Loucy (cell line): ENCODE measurements around the gene SRM.

Source experiments
- H2AFZ ChIP-seq: fragments of 200-600 bp; sonication (generic); 2 replicates; pipeline ENCODE4 v1.6.0; 2016; ENCODE audit warnings: antibody characterized with exemption, mild to moderate bottlenecking, low read length, moderate library complexity
- H3F3A ChIP-seq: fragments of 200-600 bp; 2 replicates; pipeline ENCODE4 v1.6.0; 2016; ENCODE audit warnings: antibody characterized with exemption, low read depth, mild to moderate bottlenecking
- H3K27me3 ChIP-seq: fragments of 200-600 bp; sonication (generic); 2 replicates; pipeline ENCODE4 v1.6.1; 2014; ENCODE audit warnings: low read length, mild to moderate bottlenecking; ENCODE audit not compliant: insufficient read depth, poor library complexity, severe bottlenecking
- H3K36me3 ChIP-seq: fragments of 200-600 bp; sonication (generic); 2 replicates; pipeline ENCODE4 v1.6.1; 2016; ENCODE audit warnings: low read length; ENCODE audit not compliant: insufficient read depth
- H3K4me1 ChIP-seq: fragments of 200-600 bp; sonication (generic); 2 replicates; pipeline ENCODE4 v1.5.1; 2014; ENCODE audit warnings: low read length, mild to moderate bottlenecking; ENCODE audit not compliant: insufficient read depth, poor library complexity, severe bottlenecking
- H3K4me2 ChIP-seq: fragments of 200-600 bp; sonication (generic); 2 replicates; pipeline ENCODE4 v1.6.0; 2014; ENCODE audit warnings: antibody characterized with exemption, low read length, low read depth, mild to moderate bottlenecking; ENCODE audit not compliant: poor library complexity, severe bottlenecking
- H3K4me3 ChIP-seq: fragments of 200-600 bp; sonication (generic); 2 replicates; pipeline ENCODE4 v1.5.1; 2014; ENCODE audit warnings: low read length, mild to moderate bottlenecking, mixed read lengths; ENCODE audit not compliant: poor library complexity, severe bottlenecking
- H3K79me2 ChIP-seq: fragments of 200-600 bp; sonication (generic); 2 replicates; pipeline ENCODE4 v1.6.1; 2014; ENCODE audit warnings: low read length; ENCODE audit not compliant: insufficient read depth
- H3K9ac ChIP-seq: fragments of 200-600 bp; sonication (generic); 2 replicates; pipeline ENCODE4 v1.6.0; 2014; ENCODE audit warnings: mild to moderate bottlenecking, low read depth, low read length, moderate library complexity; ENCODE audit not compliant: poor library complexity, severe bottlenecking
- H3K9me2 ChIP-seq: fragments of 200-600 bp; sonication (generic); replicated peaks from 2 replicates; pipeline ENCODE4 v1.6.1; 2016; ENCODE audit warnings: low read depth, low read length, mixed read lengths
- H3K9me3 ChIP-seq: fragments of 200-600 bp; sonication (generic); 2 replicates; pipeline ENCODE4 v1.6.1; 2014; ENCODE audit warnings: mild to moderate bottlenecking, antibody characterized with exemption, low read length, low read depth; ENCODE audit not compliant: insufficient read depth
- H4K20me1 ChIP-seq: fragments of 200-600 bp; sonication (generic); 2 replicates; pipeline ENCODE4 v1.6.0; 2014; ENCODE audit warnings: antibody characterized with exemption, low read length, mild to moderate bottlenecking; ENCODE audit not compliant: insufficient read depth, poor library complexity, severe bottlenecking
- CTCF ChIP-seq: fragments of 200-600 bp; sonication (generic); conservative IDR thresholded peaks from 2 replicates; pipeline ENCODE4 v1.5.1; 2014; ENCODE audit warnings: mild to moderate bottlenecking, antibody characterized with exemption, low read length
- EZH2phosphoT487 ChIP-seq: fragments of 200-600 bp; IDR thresholded peaks from 2 replicates; pipeline ENCODE4 v1.6.1; 2018; ENCODE audit warnings: antibody characterized with exemption, mild to moderate bottlenecking, moderate library complexity, borderline replicate concordance

Gene SRM

GRCh38 chr1:11067716-11068599 lies 8.1 kb upstream of the SRM start:
- TF ChIP-seq CTCF (no peak), EZH2phosphoT487 (no peak)
- H3K36me3 ChIP-seq, result peaks cover 65% of the 10 kb centered on the region; the same call in 1 of the 2 replicates

GRCh38 chr1:11065796-11066195 lies 6.0 kb upstream of the SRM start:
- TF ChIP-seq CTCF (no peak), EZH2phosphoT487 (no peak)
- Histone ChIP-seq H3F3A (peaks cover 5% of the 10 kb centered on the region; the same call in 1 of the 2 replicates), H3K79me2 (peaks cover 10% of the 10 kb centered on the region), H2AFZ (no peak overlapping the region), H3K36me3 (peaks cover 44% of the 10 kb centered on the region; the same call in 1 of the 2 replicates), H3K4me1 (peaks cover 43% of the 10 kb centered on the region), H3K27me3 (no peaks in the 10 kb centered on the region), H3K4me2 (no peak overlapping the region), H3K9ac (no peak overlapping the region), H3K9me3 (no peaks in the 10 kb centered on the region), H3K4me3 (no peak overlapping the region), H3K9me2 (no peaks in the 10 kb centered on the region), H4K20me1 (no peaks in the 10 kb centered on the region)

More at GRCh38 chr1:11067716-11068599, 8.1 kb upstream of the SRM start:
- Histone ChIP-seq H3K27me3 (no peaks in the 10 kb centered on the region), H3K79me2 (no peaks in the 10 kb centered on the region), H3K4me3 (no peak overlapping the region), H3K9me2 (no peaks in the 10 kb centered on the region), H3K9ac (peak overlapping the region; percentile 65), H4K20me1 (no peaks in the 10 kb centered on the region), H3K4me1 (peaks cover 25% of the 10 kb centered on the region), H2AFZ (no peak overlapping the region), H3K4me2 (peak overlapping the region; percentile 88), H3K9me3 (no peaks in the 10 kb centered on the region), H3F3A (peaks cover 5% of the 10 kb centered on the region; the same call in 1 of the 2 replicates)

GRCh38 chr1:11064942-11065341 lies 5.1 kb upstream of the SRM start:
- Histone ChIP-seq H3K27me3 (no peaks in the 10 kb centered on the region), H3K4me1 (peaks cover 45% of the 10 kb centered on the region), H3K9ac (no peak overlapping the region), H3K4me3 (no peak overlapping the region), H3K9me2 (no peaks in the 10 kb centered on the region), H3K79me2 (peaks cover 16% of the 10 kb centered on the region), H3K9me3 (no peaks in the 10 kb centered on the region), H2AFZ (no peak overlapping the region), H3F3A (peaks cover 5% of the 10 kb centered on the region; the same call in 1 of the 2 replicates), H4K20me1 (no peaks in the 10 kb centered on the region), H3K4me2 (no peak overlapping the region), H3K36me3 (peaks cover 38% of the 10 kb centered on the region; the same call in 1 of the 2 replicates)
- TF ChIP-seq EZH2phosphoT487, result no peak
- no peak for TF ChIP-seq CTCF
